ENCODE measurements around the gene CNTNAP2. TPM values are rescaled to one million over a fixed set of nuclear protein-coding genes. Genes with fewer than 3 reads are reported as not detected.
A peak's percentile ranks its signal among the peaks of the same experiment; 100 is the strongest.

CNTNAP2 gene
- total RNA-seq, 8 experiments from 2014 or later, result 0.05 to 27.0 (median 15.0) TPM

DNA sequence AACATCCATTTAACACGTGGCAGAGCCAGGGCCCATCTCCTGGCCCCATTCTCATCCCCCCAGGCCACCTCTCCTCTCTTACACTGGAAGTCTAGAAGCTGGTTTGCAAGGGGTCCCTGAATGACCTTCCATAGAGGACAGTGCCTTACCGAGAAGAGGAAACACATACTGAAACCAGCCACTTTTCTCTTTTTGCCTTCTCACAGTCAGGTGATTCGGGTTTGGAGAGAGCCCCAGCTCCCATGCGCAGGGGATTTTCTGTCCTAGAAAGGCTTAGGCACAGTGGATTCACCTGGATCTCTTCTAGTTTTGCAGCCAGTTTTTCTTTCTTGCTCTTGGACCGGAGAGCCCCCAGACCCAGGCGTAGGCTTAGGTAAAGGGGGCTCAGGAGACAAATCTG, 2139.8 kb downstream of the CNTNAP2 start:
- in situ Hi-C loops (cut with MboI; ENCODE audit: low pct_unique_long_range_greater_than_20kb in 2 of 9, low sequenced_read_pairs in 9 of 9, unreplicated experiment in 9 of 9), result loop anchor here in 5 of 9 experiments (25.0 kb wide), 2 partner anchors 231 to 706 kb away; no protein-coding TSS in a partner anchor

DNA sequence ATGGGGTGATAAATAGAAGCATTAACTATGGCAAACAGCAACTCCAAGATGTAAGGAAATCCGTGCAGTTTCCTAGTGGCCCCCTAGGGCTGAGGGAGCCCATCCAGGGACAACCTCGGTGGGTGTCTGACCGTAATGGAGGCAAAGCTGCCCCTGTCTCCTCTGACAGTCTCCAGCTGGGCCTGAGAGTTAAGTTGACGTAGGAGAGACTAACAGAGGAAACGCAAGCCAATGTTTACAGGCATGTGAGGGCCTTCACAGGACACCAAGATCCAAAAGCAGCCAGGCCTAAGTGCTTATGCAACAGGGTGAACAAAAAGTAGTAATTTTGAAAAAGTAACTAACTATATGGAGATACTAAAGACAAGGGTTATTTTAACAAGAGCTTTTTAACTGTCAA, 2144.0 kb downstream of the CNTNAP2 start:
- no peak overlapping the region for H3K27ac ChIP-seq
- 31 to 95% (median 60%) methylated on average over 1 to 5 of the region's 5 CpGs; no CpG with 5 or more reads in 3 of the 10 experiments for WGBS, 10 experiments
- in situ Hi-C loops (cut with MboI; ENCODE audit: low pct_unique_long_range_greater_than_20kb in 2 of 9, low sequenced_read_pairs in 9 of 9, unreplicated experiment in 9 of 9), result loop anchor here in 5 of 9 experiments (10.0 to 25.0 kb wide), 3 partner anchors 224 to 702 kb away; no protein-coding TSS in a partner anchor
- peaks cover 3% of the 10 kb centered on the region in 2 donors for H3K4me1 ChIP-seq (replicated peaks in 1 of 2)
- ATAC-seq (replicated peaks in 6 of 8), result no peak
- H3K4me3 ChIP-seq, result no peak overlapping the region

More for the DNA sequence above, 2139.8 kb downstream of the CNTNAP2 start:
- Histone ChIP-seq H3K4me1 (replicated peaks in 1 of 2) (no peaks in the 10 kb centered on the region), H3K4me3 (no peak overlapping the region), H3K27ac (no peak overlapping the region)
- 31 to 100% (median 74%) methylated on average over 1 to 4 of the region's 6 CpGs; no CpG with 5 or more reads in 3 of the 10 experiments for WGBS, 10 experiments
- ATAC-seq (replicated peaks in 6 of 8), result no peak

DNA sequence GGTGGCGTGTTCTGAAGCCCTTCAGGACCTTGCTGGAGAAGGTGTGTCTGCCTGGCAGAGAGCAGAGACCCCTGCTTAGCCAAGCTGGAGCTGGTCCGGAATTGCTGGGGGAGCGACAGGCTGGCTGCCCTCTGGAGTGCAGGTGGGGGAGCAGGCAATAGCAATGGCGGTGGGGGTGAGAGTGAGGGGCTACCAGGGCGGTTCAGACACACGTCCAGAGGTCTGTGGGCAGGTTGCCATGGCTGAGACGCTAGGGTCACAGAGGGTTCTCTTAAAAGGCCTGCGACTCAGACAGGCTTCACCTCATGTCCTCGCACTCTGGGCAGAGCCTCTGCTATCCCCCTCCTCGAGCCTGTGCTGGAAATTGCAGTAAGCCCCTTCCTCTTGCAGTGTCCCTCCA, 2144.9 kb downstream of the CNTNAP2 start:
- 82 to 100% (median 100%) methylated on average over 1 to 2 of the region's 10 CpGs; no CpG with 5 or more reads in 7 of the 10 experiments for WGBS, 10 experiments
- Histone ChIP-seq H3K27ac (no peak overlapping the region), H3K4me3 (no peak overlapping the region), H3K4me1 (replicated peaks in 1 of 2) (peaks cover 3% of the 10 kb centered on the region in 2 donors)
- in situ Hi-C loops (cut with MboI; ENCODE audit: low pct_unique_long_range_greater_than_20kb in 2 of 9, low sequenced_read_pairs in 9 of 9, unreplicated experiment in 9 of 9), result loop anchor here in 5 of 9 experiments (10.0 to 25.0 kb wide), 3 partner anchors 223 to 701 kb away; no protein-coding TSS in a partner anchor
- no peak for ATAC-seq (replicated peaks in 6 of 8)

DNA sequence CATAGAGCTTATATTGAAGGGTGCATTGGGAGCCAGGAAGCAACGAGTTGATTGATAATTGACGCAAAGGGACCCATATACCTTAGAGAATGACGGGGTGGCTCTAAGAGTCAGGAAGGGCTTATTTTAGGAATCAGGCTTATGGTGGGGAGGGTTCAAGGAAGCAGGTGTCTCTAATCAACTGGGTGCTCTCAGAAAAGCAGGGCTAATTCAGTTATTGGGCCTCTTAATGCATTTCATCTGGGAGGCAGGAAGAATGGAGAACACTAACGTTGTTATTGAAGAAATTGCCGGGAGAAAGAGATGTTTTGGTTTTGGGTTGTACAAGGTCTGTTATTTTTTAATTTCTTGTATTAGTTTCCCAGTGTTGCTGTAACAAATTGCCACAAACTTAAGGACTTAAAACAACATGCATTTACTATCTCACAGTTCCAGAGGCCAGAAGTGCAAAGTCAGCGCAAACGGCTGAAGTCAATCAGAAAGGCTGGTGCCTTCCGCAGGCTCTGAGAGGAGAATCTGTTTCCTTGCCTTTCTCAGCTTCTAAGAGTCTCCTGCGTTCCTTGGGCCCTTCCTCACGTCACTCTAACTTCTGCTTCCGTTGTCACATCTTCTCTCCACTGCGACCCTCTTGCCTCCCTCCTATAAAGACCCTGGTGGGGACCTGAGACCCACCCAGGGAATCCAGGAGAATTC, 2145.5 kb downstream of the CNTNAP2 start:
- no peak overlapping the region for H3K27ac ChIP-seq
- H3K4me3 ChIP-seq, result no peak overlapping the region
- H3K4me1 ChIP-seq (replicated peaks in 1 of 2), result peaks cover 3% of the 10 kb centered on the region in 2 donors
- in situ Hi-C loops (cut with MboI; ENCODE audit: low pct_unique_long_range_greater_than_20kb in 2 of 9, low sequenced_read_pairs in 9 of 9, unreplicated experiment in 9 of 9), result loop anchor here in 5 of 9 experiments (10.0 to 25.0 kb wide), 3 partner anchors 223 to 700 kb away; no protein-coding TSS in a partner anchor
- ATAC-seq (replicated peaks in 6 of 8), result peak in 6 of 8 experiments; percentile 19 to 50 (median 38)
- WGBS, 10 experiments, result 0 to 100% (median 58%) methylated on average over 2 to 9 of the region's 12 CpGs

DNA sequence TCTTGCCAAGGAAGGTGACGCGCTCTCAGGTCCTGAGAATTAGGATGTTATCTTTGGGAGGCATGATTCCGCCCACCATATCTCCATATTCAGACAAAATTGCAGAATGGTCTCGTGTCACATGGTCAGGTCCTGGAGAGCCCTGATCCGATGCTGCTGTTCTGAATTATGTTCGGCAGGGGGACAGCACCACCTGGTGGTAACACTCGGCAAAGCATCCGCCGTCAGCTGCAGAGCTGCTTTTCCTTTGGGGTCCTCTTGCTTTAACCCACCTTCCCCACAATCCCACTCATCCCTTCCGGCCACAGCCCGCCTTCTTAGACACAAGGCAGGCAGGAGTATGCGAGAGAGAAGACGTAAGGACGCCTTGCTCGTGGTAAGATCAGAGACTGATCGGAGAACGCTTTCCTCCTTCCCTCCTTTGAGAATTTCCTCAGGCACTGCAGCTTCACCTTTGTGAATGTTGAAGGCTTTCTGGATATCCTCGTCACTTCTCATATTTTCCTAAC, 2146.2 kb downstream of the CNTNAP2 start:
- in situ Hi-C loops (cut with MboI; ENCODE audit: low pct_unique_long_range_greater_than_20kb in 2 of 9, low sequenced_read_pairs in 9 of 9, unreplicated experiment in 9 of 9), result loop anchor here in 5 of 9 experiments (10.0 to 25.0 kb wide), 3 partner anchors 222 to 700 kb away; no protein-coding TSS in a partner anchor
- no peak overlapping the region for H3K27ac ChIP-seq
- WGBS, 10 experiments, result 0 to 52% (median 13%) methylated on average over 2 to 17 of the region's 18 CpGs; no CpG with 5 or more reads in 2 of the 10 experiments
- H3K4me3 ChIP-seq, result no peak overlapping the region
- H3K4me1 ChIP-seq (replicated peaks in 1 of 2), result peaks cover 3% of the 10 kb centered on the region in 2 donors
- ATAC-seq (replicated peaks in 6 of 8), result peak; percentile 86 to 97 (median 92)

- in situ Hi-C loops (cut with MboI; ENCODE audit: low pct_unique_long_range_greater_than_20kb in 2 of 9, low sequenced_read_pairs in 9 of 9, unreplicated experiment in 9 of 9), result loop anchor here in 5 of 9 experiments (10.0 to 25.0 kb wide), 3 partner anchors 220 to 697 kb away; no protein-coding TSS in a partner anchor
- WGBS, 10 experiments, result 35 to 61% (median 41%) methylated on average over 1 to 7 of the region's 7 CpGs; no CpG with 5 or more reads in 1 of the 10 experiments
- Histone ChIP-seq H3K4me1 (replicated peaks in 1 of 2) (peaks cover 3% of the 10 kb centered on the region in 2 donors), H3K4me3 (no peak overlapping the region), H3K27ac (no peak overlapping the region)
- peak in 3 of 8 experiments; percentile 23 to 49 (median 41) for ATAC-seq (replicated peaks in 6 of 8)
Observed at GRCh38 chr7:148264933-148265557, 2148.4 kb downstream of the CNTNAP2 start.

GRCh38 chr7:148265896-148266295, 2149.3 kb downstream of the CNTNAP2 start:
- Histone ChIP-seq H3K27ac (no peak overlapping the region), H3K4me1 (replicated peaks in 1 of 2) (peaks cover 3% of the 10 kb centered on the region in 2 donors), H3K4me3 (no peak overlapping the region)
- WGBS, 10 experiments, result 30 to 100% (median 64%) methylated on average over 1 to 7 of the region's 7 CpGs
- in situ Hi-C loops (cut with MboI; ENCODE audit: low pct_unique_long_range_greater_than_20kb in 2 of 9, low sequenced_read_pairs in 9 of 9, unreplicated experiment in 9 of 9), result loop anchor here in 5 of 9 experiments (10.0 to 25.0 kb wide), 3 partner anchors 219 to 696 kb away; no protein-coding TSS in a partner anchor
- ATAC-seq (replicated peaks in 6 of 8), result no peak

- ATAC-seq (replicated peaks in 6 of 8), result no peak
- H3K4me1 ChIP-seq (replicated peaks in 1 of 2), result peaks cover 3% of the 10 kb centered on the region in 2 donors
- WGBS, 10 experiments, result 35 to 100% (median 91%) methylated on average over 1 to 7 of the region's 8 CpGs
- H3K27ac ChIP-seq, result no peak overlapping the region
- in situ Hi-C loops (cut with MboI; ENCODE audit: low pct_unique_long_range_greater_than_20kb in 2 of 9, low sequenced_read_pairs in 9 of 9, unreplicated experiment in 9 of 9), result loop anchor here in 5 of 9 experiments (10.0 to 25.0 kb wide), 3 partner anchors 218 to 696 kb away; no protein-coding TSS in a partner anchor
- H3K4me3 ChIP-seq, result no peak overlapping the region
Observed at GRCh38 chr7:148266795-148267194, 2150.2 kb downstream of the CNTNAP2 start.

GRCh38 chr7:148270576-148270975, 2154.0 kb downstream of the CNTNAP2 start:
- H3K4me1 ChIP-seq (replicated peaks in 1 of 2), result no peaks in the 10 kb centered on the region
- H3K4me3 ChIP-seq, result no peak overlapping the region
- WGBS, 10 experiments, result 4 to 100% (median 92%) methylated on average over 1 to 4 of the region's 4 CpGs; no CpG with 5 or more reads in 1 of the 10 experiments
- no peak overlapping the region for H3K27ac ChIP-seq
- in situ Hi-C loops (cut with MboI; ENCODE audit: low pct_unique_long_range_greater_than_20kb in 2 of 9, low sequenced_read_pairs in 9 of 9, unreplicated experiment in 9 of 9), result loop anchor here in 5 of 9 experiments (25.0 kb wide), 2 partner anchors 217 to 692 kb away; no protein-coding TSS in a partner anchor
- ATAC-seq (replicated peaks in 6 of 8), result no peak

GRCh38 chr7:148274118-148274517, 2157.5 kb downstream of the CNTNAP2 start:
- 0 to 100% (median 80%) methylated on average over 1 to 3 of the region's 3 CpGs; no CpG with 5 or more reads in 3 of the 10 experiments for WGBS, 10 experiments
- Histone ChIP-seq H3K27ac (no peak overlapping the region), H3K4me1 (replicated peaks in 1 of 2) (peaks cover 12 to 19% of the 10 kb centered on the region in 2 donors), H3K4me3 (no peak overlapping the region)
- in situ Hi-C loops (cut with MboI; ENCODE audit: low pct_unique_long_range_greater_than_20kb in 2 of 9, low sequenced_read_pairs in 9 of 9, unreplicated experiment in 9 of 9), result loop anchor here in 5 of 9 experiments (25.0 kb wide), 2 partner anchors 213 to 688 kb away; no protein-coding TSS in a partner anchor
- ATAC-seq (replicated peaks in 6 of 8), result no peak

DNA sequence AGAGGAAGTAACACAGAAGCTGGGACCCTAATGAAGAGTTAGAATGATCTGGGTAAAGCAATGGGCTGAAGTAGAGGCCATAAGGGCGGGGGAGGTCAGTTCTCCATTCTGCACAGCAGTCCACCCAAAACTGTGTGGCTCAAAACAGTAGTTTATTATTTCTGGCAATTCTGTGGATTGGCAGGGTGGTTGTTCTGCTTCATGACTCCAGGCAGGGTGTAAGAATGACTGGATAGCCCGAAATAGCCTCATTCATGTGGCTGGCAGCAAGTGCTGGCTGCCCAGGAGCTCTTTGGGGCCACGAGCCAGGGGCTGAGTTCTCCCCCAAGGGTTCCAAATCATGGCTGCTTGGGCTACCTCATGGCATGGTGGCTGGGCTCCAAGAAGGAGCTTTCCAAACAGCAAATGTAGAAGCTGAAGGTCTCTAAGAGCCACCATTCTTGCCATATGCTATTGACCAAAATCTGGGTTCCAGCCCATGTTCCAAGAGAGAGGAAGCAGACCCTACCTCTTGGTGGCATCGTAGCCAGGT, 2158.8 kb downstream of the CNTNAP2 start:
- ATAC-seq (replicated peaks in 6 of 8), result no peak
- 0 to 100% (median 68%) methylated on average over 1 to 4 of the region's 4 CpGs; no CpG with 5 or more reads in 2 of the 10 experiments for WGBS, 10 experiments
- peaks cover 12 to 19% of the 10 kb centered on the region in 2 donors for H3K4me1 ChIP-seq (replicated peaks in 1 of 2)
- H3K4me3 ChIP-seq, result no peak overlapping the region
- H3K27ac ChIP-seq, result no peak overlapping the region
- in situ Hi-C loops (cut with MboI; ENCODE audit: low pct_unique_long_range_greater_than_20kb in 2 of 9, low sequenced_read_pairs in 9 of 9, unreplicated experiment in 9 of 9), result no loop called here

DNA sequence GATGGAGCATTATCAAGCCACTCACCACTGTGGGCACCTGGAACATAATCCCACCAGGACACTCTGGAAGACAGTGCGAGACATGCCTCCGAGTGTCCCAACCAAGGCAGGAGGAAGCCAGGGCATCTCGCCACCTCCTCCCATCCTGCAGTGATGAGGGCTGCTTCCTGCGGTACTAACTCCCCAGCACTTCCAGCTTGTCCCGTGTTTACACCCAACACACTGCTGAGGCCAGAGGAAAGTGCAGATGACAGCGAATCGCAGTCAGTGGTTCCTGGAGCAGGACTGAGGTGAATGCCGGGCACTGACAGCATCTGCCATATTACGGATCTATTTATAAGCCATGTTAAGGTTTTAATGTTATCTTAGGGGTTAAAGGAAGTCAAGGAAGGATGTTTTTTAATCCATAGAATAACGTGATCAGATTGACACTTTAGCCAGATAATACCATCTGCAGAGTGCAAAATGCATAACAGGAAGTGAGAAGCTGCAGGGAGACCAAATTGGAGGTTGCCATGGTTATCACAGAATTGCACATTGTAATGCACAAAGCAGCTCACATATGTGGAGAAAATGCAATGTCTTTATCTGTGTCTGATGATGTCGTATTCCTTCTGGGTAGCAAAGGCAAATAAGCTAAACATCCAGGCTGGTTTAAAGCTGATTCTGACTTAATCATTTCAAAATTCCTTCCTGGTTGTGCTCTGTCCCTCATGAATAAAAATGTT, 2159.9 kb downstream of the CNTNAP2 start:
- H3K4me3 ChIP-seq, result no peak overlapping the region
- in situ Hi-C loops (cut with MboI; ENCODE audit: low pct_unique_long_range_greater_than_20kb in 2 of 9, low sequenced_read_pairs in 9 of 9, unreplicated experiment in 9 of 9), result no loop called here

More for the DNA sequence above, 2159.9 kb downstream of the CNTNAP2 start:
- peak in 6 of 8 experiments; percentile 56 to 95 (median 86) for ATAC-seq (replicated peaks in 6 of 8)
- peaks cover 15 to 29% of the 10 kb centered on the region in 2 donors for H3K4me1 ChIP-seq (replicated peaks in 1 of 2)
- 0 to 90% (median 56%) methylated on average over 1 to 11 of the region's 11 CpGs for WGBS, 10 experiments
- peak overlapping the region; percentile 40 to 47 for H3K27ac ChIP-seq
